HepG2 (cell line): ENCODE measurements around the gene R3HCC1L. TPM values are rescaled to one million over a fixed set of nuclear protein-coding genes. Genes with fewer than 3 reads are reported as not detected.

Experiments
- ATAC-seq: fragments of 200-7000 bp; cut with Tn5 transposase; 3 replicates; pipeline ENCODE4 v1.9.1; 2020; ENCODE audit warnings: mild to moderate bottlenecking, moderate library complexity
- BruUV-seq: library from RNA; stranded (reverse); fragments of 400-500 nt; replicated peaks from 2 replicates; lab custom pipeline; 2021; lab: Mats Ljungman, UMichigan
- CTCF ChIA-PET: fragments of 300-600 bp; formaldehyde crosslinking; extraction: SDS; loops from one replicate; lab custom pipeline; 2021; ENCODE audit warnings: low total read pairs, inconsistent platforms, low intra/inter-chr PET ratio; lab: Yijun Ruan, JAX
- POLR2A ChIA-PET: fragments of 350-600 bp; sonication (Branson Sonifier 250); formaldehyde crosslinking; loops from one replicate; lab custom pipeline; 2020; ENCODE audit warnings: antibody characterized with exemption, inconsistent platforms; lab: Yijun Ruan, JAX
- DNase-seq: peaks from one replicate; pipeline ENCODE4 v3.0.0-alpha.2; 2015; ENCODE audit warnings: low spot score
- FAIRE-seq: peaks from 3 replicates; lab custom pipeline; 2011; peaks lifted over from hg19 to GRCh38; lab: Jason Lieb, UNC
- H2AFZ ChIP-seq: one replicate; pipeline ENCODE4 v1.6.1; 2011; ENCODE audit warnings: low read length, inconsistent platforms
- H3K27ac ChIP-seq: fragments of 300-600 bp; 3 replicates; pipeline ENCODE4 v1.8.0; 2011; ENCODE audit warnings: mixed run types, mild to moderate bottlenecking, mixed read lengths, low read length, inconsistent platforms; ENCODE audit not compliant: insufficient read depth; ENCODE audit errors: extremely low read length
- H3K27me3 ChIP-seq, 2 experiments: fragments of 200-600 bp in 1 of 2; 2 replicates in 1 of 2; 3 replicates in 1 of 2; pipeline versions ENCODE4 v1.6.0 to v1.8.0; 2011; ENCODE audit warnings: low read length in 2 of 2, mild to moderate bottlenecking in 2 of 2, moderate library complexity in 2 of 2, inconsistent platforms in 1 of 2; ENCODE audit not compliant: insufficient read depth in 2 of 2, control insufficient read depth in 1 of 2
- H3K36me3 ChIP-seq, 2 experiments: fragments of 200-600 bp in 1 of 2; replicated peaks in 1 of 2; 2 replicates in 1 of 2; 3 replicates in 1 of 2; pipeline versions ENCODE4 v1.5.1 to v1.8.0; 2011; ENCODE audit warnings: low read length in 2 of 2, inconsistent platforms in 1 of 2; ENCODE audit not compliant: insufficient read depth in 2 of 2, control insufficient read depth in 1 of 2
- H3K4me1 ChIP-seq: 2 replicates; pipeline ENCODE4 v1.5.1; 2012; ENCODE audit warnings: low read length, inconsistent platforms; ENCODE audit not compliant: insufficient read depth
- H3K4me2 ChIP-seq: 2 replicates; pipeline ENCODE4 v1.6.0; 2011; ENCODE audit warnings: low read depth, low read length, inconsistent platforms
- H3K4me3 ChIP-seq, 3 experiments: fragments of 200-600 bp in 1 of 3; sonication (generic), shearing (Covaris generic) in 1 of 3; replicated peaks in 1 of 3; 2 replicates each; pipeline ENCODE4 v1.5.1; 2011 to 2016; ENCODE audit warnings: low read length in 3 of 3, inconsistent platforms in 2 of 3, low read depth in 2 of 3, mild to moderate bottlenecking in 2 of 3, control low read depth in 1 of 3, mixed read lengths in 1 of 3; ENCODE audit not compliant: insufficient read depth in 1 of 3
- H3K79me2 ChIP-seq: one replicate; pipeline ENCODE4 v1.6.1; 2011; ENCODE audit warnings: low read length, inconsistent platforms; ENCODE audit not compliant: insufficient read depth
- H3K9ac ChIP-seq: 2 replicates; pipeline ENCODE4 v1.6.0; 2011; ENCODE audit warnings: mild to moderate bottlenecking, low read depth, low read length, inconsistent platforms; ENCODE audit not compliant: insufficient read depth
- H3K9me3 ChIP-seq: 2 replicates; pipeline ENCODE4 v1.5.1; 2012; ENCODE audit warnings: mild to moderate bottlenecking, low read length
- H4K20me1 ChIP-seq: 2 replicates; pipeline ENCODE4 v1.6.0; 2011; ENCODE audit warnings: inconsistent platforms, mild to moderate bottlenecking, low read length, moderate library complexity; ENCODE audit not compliant: insufficient read depth
- FLYWCH1 ChIP-seq: sonication (generic); formaldehyde crosslinking; IDR thresholded peaks from 2 replicates; pipeline ENCODE4 v1.8.1; 2023; ENCODE audit warnings: mild to moderate bottlenecking, missing genetic modification reagents
- FOXP4 ChIP-seq: sonication (generic); formaldehyde crosslinking; IDR thresholded peaks from 2 replicates; pipeline ENCODE4 v1.4.0; 2020; ENCODE audit warnings: missing genetic modification reagents
- GABPA ChIP-seq, 2 experiments: IDR thresholded peaks; 2 replicates each; pipeline ENCODE4 v1.6.1; 2011 to 2016; ENCODE audit warnings: low read depth in 2 of 2, low read length in 1 of 2, missing biosample characterization in 1 of 2, missing genetic modification characterization in 1 of 2
- GATAD2A ChIP-seq: IDR thresholded peaks from 2 replicates; pipeline ENCODE4 v1.6.1; 2016
- HDAC1 ChIP-seq: sonication (generic); formaldehyde crosslinking; IDR thresholded peaks from 2 replicates; pipeline ENCODE4 v1.5.1; 2020; ENCODE audit warnings: mild to moderate bottlenecking, missing genetic modification reagents
- HNF1B ChIP-seq: sonication (generic); formaldehyde crosslinking; IDR thresholded peaks from 2 replicates; pipeline ENCODE4 v1.5.1; 2020; ENCODE audit warnings: mild to moderate bottlenecking, moderate library complexity, missing genetic modification reagents
- MED1 ChIP-seq: sonication (generic); formaldehyde crosslinking; IDR thresholded peaks from 2 replicates; pipeline ENCODE4 v1.4.0; 2020; ENCODE audit warnings: missing genetic modification reagents
- MTERF4 ChIP-seq: sonication (generic); formaldehyde crosslinking; IDR thresholded peaks from 2 replicates; pipeline ENCODE4 v1.8.0; 2023; ENCODE audit warnings: mild to moderate bottlenecking, missing genetic modification reagents
- RARA ChIP-seq: IDR thresholded peaks from 2 replicates; pipeline ENCODE4 v1.6.1; 2016; ENCODE audit warnings: missing genetic modification reagents, missing compliant biosample characterization
- RBM22 ChIP-seq: fragments of 200-400 bp; formaldehyde crosslinking; optimal IDR thresholded peaks from 2 replicates; pipeline ENCODE3; 2017; ENCODE audit warnings: mild to moderate bottlenecking, low read length, moderate library complexity
- SOX5 ChIP-seq: IDR thresholded peaks from 2 replicates; pipeline ENCODE4 v1.6.1; 2016; ENCODE audit warnings: borderline replicate concordance
- SYNCRIP ChIP-seq: fragments of 200-400 bp; formaldehyde crosslinking; IDR thresholded peaks from 2 replicates; pipeline ENCODE4 v1.6.1; 2018; ENCODE audit warnings: mild to moderate bottlenecking, low read depth, low read length; ENCODE audit not compliant: insufficient read depth
- ZBTB38 ChIP-seq: sonication (generic); formaldehyde crosslinking; IDR thresholded peaks from 2 replicates; pipeline ENCODE4 v1.5.1; 2020; ENCODE audit warnings: mild to moderate bottlenecking, missing genetic modification reagents
- ZBTB44 ChIP-seq: sonication (generic); formaldehyde crosslinking; IDR thresholded peaks from 2 replicates; pipeline ENCODE4 v1.4.0; 2020; ENCODE audit warnings: missing genetic modification reagents
- ZNF317 ChIP-seq: sonication (generic); formaldehyde crosslinking; IDR thresholded peaks from 2 replicates; pipeline ENCODE4 v1.5.0; 2020; ENCODE audit warnings: mild to moderate bottlenecking, missing genetic modification reagents
- ZNF577 ChIP-seq: sonication (generic); formaldehyde crosslinking; IDR thresholded peaks from 2 replicates; pipeline ENCODE4 v1.4.0; 2020; ENCODE audit warnings: mild to moderate bottlenecking, low read depth, missing genetic modification reagents, borderline replicate concordance
- WGBS: methylation state at CpG from one replicate; pipeline ENCODE4 v1.1.6; 2017; ENCODE audit warnings: low lambda C conversion rate; 5-methylcytosine and 5-hydroxymethylcytosine counted together
- in situ Hi-C: cut with HindIII; loops from 2 replicates; pipeline ENCODE4 v1.10.0; 2017; ENCODE audit warnings: low pct_unique_long_range_greater_than_20kb; ENCODE audit not compliant: extremely low pct_ligation_motif_present
- intact Hi-C: fragments of 100-400 bp; cut with micrococcal nuclease; formaldehyde crosslinking; loops from one replicate; pipeline ENCODE4 v1.10.0; 2022; ENCODE audit not compliant: unreplicated experiment
- polyA plus RNA-seq, 8 experiments: library from polyadenylated mRNA; depleted of rRNA in 3 of 8; stranded (reverse) in 7 of 8; unstranded in 1 of 8; fragments of >200 nt; fragmentation: Illumina TruSeq in 4 of 8; extraction: Trizol in 4 of 8; gene quantifications; 2 replicates each; pipeline versions ENCODE4 v1.2.1 to v1.2.3, GENCODE V29; 2011 to 2016; ENCODE audit warnings: low read depth in 4 of 8, missing spikeins in 1 of 8, mixed read lengths in 1 of 8; ENCODE audit not compliant: insufficient read depth in 1 of 8
- total RNA-seq, 5 experiments: library from RNA; depleted of rRNA; stranded (reverse); fragments of >200 nt; fragmentation: Illumina TruSeq; extraction: Trizol; gene quantifications; 2 replicates each; pipeline ENCODE4 v1.2.3, GENCODE V29; 2016; ENCODE audit warnings: low read depth in 1 of 5

Gene R3HCC1L
- total and polyA plus RNA-seq, 2 of the 13 experiments (the other 11 are each of a cell fraction or from before 2014, with no cell fraction given), result 6.5 to 12.2 TPM

GRCh38 chr10:98248018-98248417 is 113.6 kb downstream of the R3HCC1L start (continued):
- TF ChIP-seq ZNF317 (no peak), ZBTB44 (CRISPR knock-in tag) (no peak), FLYWCH1 (no peak), RARA (no peak), ZNF577 (CRISPR knock-in tag) (no peak), MTERF4 (CRISPR knock-in tag) (no peak), SYNCRIP (no peak)
- TF ChIP-seq, all 625 proteins: peak for 0

GRCh38 chr10:98249134-98249533 is 114.7 kb downstream of the R3HCC1L start:
- H3K4me2 ChIP-seq, result no peak overlapping the region
- ChIA-PET POLR2A (interaction anchor here (2.0 kb wide), 1 partner anchor 19 kb away, joined by 8 read pairs; the partner anchor contains the start of gene LOXL4), CTCF (no interaction called here)
- DNase-seq (peak; percentile 44), FAIRE-seq (peak; percentile 51), ATAC-seq (peak; percentile 69)
- no peak overlapping the region for H3K4me3 ChIP-seq
- peaks cover 22% of the 10 kb centered on the region for H3K4me1 ChIP-seq
- H4K20me1 ChIP-seq, result no peaks in the 10 kb centered on the region
- intact Hi-C loops (no loop called here), in situ Hi-C loops (loop anchor here (10.0 kb wide), 1 partner anchor 56 kb away; no protein-coding TSS in a partner anchor)
- 34% methylated on average over 3 of the region's 3 CpGs for WGBS
- H3K36me3 ChIP-seq, result peaks cover 12 to 31% of the 10 kb centered on the region in 2 experiments
- no peaks in the 10 kb centered on the region for H3K9me3 ChIP-seq
- no peaks in the 10 kb centered on the region for H3K79me2 ChIP-seq
- H2AFZ ChIP-seq, result no peak overlapping the region
- H3K9ac ChIP-seq, result no peak overlapping the region
- H3K27me3 ChIP-seq, result no peaks in the 10 kb centered on the region
- H3K27ac ChIP-seq, result no peak overlapping the region
- BruUV-seq, result no TSS peak
- TF ChIP-seq HDAC1 (CRISPR knock-in tag) (peak; percentile 49; the same call in 1 of the 2 replicates), ZBTB38 (CRISPR knock-in tag) (no peak), GABPA (IDR thresholded peaks at IDR 0.05; ENCODE audit: low read depth, low read length) (no peak), GABPA (CRISPR knock-in tag; IDR thresholded peaks at IDR 0.05; ENCODE audit: low read depth) (peak; percentile 57; the same call in 1 of the 2 replicates), RBM22 (no peak), SOX5 (CRISPR knock-in tag) (peak; percentile 91), GATAD2A (CRISPR knock-in tag) (peak; percentile 77), HNF1B (CRISPR knock-in tag) (no peak), MED1 (CRISPR knock-in tag) (peak; percentile 41; the same call in 1 of the 2 replicates), FOXP4 (CRISPR knock-in tag) (peak; percentile 33; the same call in 1 of the 2 replicates)
